ENCODE measurements around the gene MCTP1.

GRCh38 chr5:95027775-95028174 lies 257.1 kb downstream of the MCTP1 start:
- no peak for TF ChIP-seq CTCF (IDR thresholded peaks at IDR 0.05)
- no peak for TF ChIP-seq POLR2A (IDR thresholded peaks at IDR 0.05)

Data from tibial nerve (tissue), 3 donors.